SK-N-SH (cell line): ENCODE measurements around the gene RFX1.
A peak's percentile ranks its signal among the peaks of the same experiment; 100 is the strongest.

Source experiments
- ELF1 ChIP-seq: IDR thresholded peaks from 2 replicates; pipeline ENCODE4 v1.4.0; 2012
- JUND ChIP-seq: IDR thresholded peaks from 2 replicates; pipeline ENCODE4 v1.4.0; 2012
- POLR2AphosphoS5 ChIP-seq: IDR thresholded peaks from 2 replicates; pipeline ENCODE4 v1.6.1; 2012; ENCODE audit warnings: low read depth, low read length
- SIN3A ChIP-seq: IDR thresholded peaks from 2 replicates; pipeline ENCODE4 v1.6.1; 2012; ENCODE audit warnings: low read depth, mild to moderate bottlenecking, low read length, moderate library complexity, borderline replicate concordance
- SMC3 ChIP-seq: IDR thresholded peaks from 2 replicates; pipeline ENCODE4 v1.6.1; 2012; ENCODE audit warnings: low read depth, low read length, improper control_type of control experiment
- TF ChIP-seq, protein P1 (sequence below): fragments of 200-600 bp; sonication (generic); IDR thresholded peaks from 2 replicates; pipeline ENCODE4 v1.6.1; 2017; ENCODE audit warnings: antibody characterized with exemption, mild to moderate bottlenecking, moderate library complexity
- TF ChIP-seq, protein P2 (sequence below): IDR thresholded peaks from 2 replicates; pipeline ENCODE4; 2012

DNA sequence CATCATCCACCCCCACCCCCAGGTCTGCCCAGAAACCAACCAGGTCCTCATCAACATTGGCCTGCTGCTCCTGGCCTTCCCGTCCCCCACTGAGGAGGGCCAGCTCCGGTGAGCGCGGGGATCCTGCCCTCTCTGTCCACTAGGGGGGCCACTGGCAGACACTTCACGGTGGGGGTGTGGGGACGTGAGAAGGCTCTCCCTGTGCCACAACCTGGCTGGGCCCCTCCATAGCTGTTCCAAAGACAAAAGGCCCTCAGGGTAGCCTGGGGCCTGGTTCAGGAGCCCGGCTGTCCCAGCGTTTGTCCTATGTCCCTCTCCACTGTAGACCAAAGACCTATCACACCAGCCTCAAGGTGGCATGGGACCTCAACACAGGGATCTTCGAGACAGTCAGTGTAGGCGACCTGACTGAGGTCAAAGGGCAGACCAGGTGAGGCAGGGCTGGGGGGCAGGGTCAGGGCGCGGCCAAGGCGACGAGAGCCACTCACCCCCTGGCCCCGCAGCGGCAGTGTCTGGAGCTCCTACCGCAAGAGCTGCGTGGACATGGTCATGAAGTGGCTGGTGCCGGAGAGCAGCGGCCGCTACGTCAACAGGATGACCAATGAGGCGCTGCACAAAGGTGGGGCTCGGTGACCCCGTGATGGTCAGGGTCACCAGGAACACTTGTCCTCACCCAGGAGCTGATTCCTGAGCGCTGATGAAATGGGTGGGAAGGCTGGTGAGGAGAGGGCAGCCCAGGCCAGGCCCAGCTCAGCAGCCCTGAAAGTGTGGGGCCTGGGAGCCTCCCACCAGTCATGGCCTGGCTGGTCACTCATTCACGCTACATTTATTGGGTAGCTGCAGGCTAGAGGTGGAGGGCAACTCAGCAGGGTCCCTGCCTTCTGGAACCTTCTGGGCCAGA is 45.9 kb downstream of the RFX1 start:
- TF ChIP-seq, protein P1, sequence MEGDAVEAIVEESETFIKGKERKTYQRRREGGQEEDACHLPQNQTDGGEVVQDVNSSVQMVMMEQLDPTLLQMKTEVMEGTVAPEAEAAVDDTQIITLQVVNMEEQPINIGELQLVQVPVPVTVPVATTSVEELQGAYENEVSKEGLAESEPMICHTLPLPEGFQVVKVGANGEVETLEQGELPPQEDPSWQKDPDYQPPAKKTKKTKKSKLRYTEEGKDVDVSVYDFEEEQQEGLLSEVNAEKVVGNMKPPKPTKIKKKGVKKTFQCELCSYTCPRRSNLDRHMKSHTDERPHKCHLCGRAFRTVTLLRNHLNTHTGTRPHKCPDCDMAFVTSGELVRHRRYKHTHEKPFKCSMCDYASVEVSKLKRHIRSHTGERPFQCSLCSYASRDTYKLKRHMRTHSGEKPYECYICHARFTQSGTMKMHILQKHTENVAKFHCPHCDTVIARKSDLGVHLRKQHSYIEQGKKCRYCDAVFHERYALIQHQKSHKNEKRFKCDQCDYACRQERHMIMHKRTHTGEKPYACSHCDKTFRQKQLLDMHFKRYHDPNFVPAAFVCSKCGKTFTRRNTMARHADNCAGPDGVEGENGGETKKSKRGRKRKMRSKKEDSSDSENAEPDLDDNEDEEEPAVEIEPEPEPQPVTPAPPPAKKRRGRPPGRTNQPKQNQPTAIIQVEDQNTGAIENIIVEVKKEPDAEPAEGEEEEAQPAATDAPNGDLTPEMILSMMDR, result peak; percentile 42
- TF ChIP-seq SIN3A (no peak), SMC3 (peak; percentile 11; the same call in 1 of the 2 replicates), POLR2AphosphoS5 (no peak), ELF1 (no peak), JUND (no peak)
- TF ChIP-seq, protein P2, sequence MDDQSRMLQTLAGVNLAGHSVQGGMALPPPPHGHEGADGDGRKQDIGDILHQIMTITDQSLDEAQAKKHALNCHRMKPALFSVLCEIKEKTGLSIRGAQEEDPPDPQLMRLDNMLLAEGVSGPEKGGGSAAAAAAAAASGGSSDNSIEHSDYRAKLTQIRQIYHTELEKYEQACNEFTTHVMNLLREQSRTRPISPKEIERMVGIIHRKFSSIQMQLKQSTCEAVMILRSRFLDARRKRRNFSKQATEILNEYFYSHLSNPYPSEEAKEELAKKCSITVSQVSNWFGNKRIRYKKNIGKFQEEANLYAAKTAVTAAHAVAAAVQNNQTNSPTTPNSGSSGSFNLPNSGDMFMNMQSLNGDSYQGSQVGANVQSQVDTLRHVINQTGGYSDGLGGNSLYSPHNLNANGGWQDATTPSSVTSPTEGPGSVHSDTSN, result no peak
